Ascending aorta (tissue), 2 donors: Measurements from ENCODE around the gene KCNQ1. TPM values are rescaled to one million over a fixed set of nuclear protein-coding genes. Genes with fewer than 3 reads are reported as not detected.

Source experiments
- DNase-seq, 2 donors: peaks; one replicate each; pipeline ENCODE4 v3.0.0-alpha.2; 2019; ENCODE audit warnings: low spot score in 2 of 2
- H3K27ac ChIP-seq, 2 donors: fragments of 200-600 bp; sonication (generic); one replicate each; pipeline ENCODE4 v1.5.1; 2016 to 2017; ENCODE audit warnings: mild to moderate bottlenecking in 1 of 2
- H3K27me3 ChIP-seq: fragments of 200-600 bp; sonication (generic); one replicate; pipeline ENCODE4 v1.5.1; 2017
- H3K36me3 ChIP-seq, 2 donors: fragments of 200-600 bp; sonication (generic); one replicate each; pipeline ENCODE4 v1.5.1; 2016
- H3K4me1 ChIP-seq, 2 donors: fragments of 200-600 bp; sonication (generic); one replicate each; pipeline ENCODE4 v1.5.1; 2016 to 2017; ENCODE audit warnings: mild to moderate bottlenecking in 1 of 2
- H3K4me3 ChIP-seq, 2 donors: fragments of 200-600 bp; sonication (generic); one replicate each; pipeline ENCODE4 v1.5.1; 2016 to 2017; ENCODE audit warnings: mild to moderate bottlenecking in 1 of 2
- H3K9me3 ChIP-seq, 2 donors: fragments of 200-600 bp; sonication (generic); one replicate each; pipeline ENCODE4 v1.5.1; 2016
- CTCF ChIP-seq, 3 experiments: fragments of 200-600 bp in 2 of 3; fragments of 450-650 bp in 1 of 3; sonication (generic) in 2 of 3; IDR thresholded peaks; one replicate each; pipeline ENCODE4 v1.5.1; 2016 to 2019; ENCODE audit warnings: antibody characterized with exemption in 3 of 3, mild to moderate bottlenecking in 1 of 3, moderate library complexity in 1 of 3
- intact Hi-C: fragments of 100-400 bp; cut with DNase I; formaldehyde crosslinking; loops from one replicate; pipeline ENCODE4 v1.15.1; 2023
- total RNA-seq: library from RNA; depleted of rRNA; stranded (reverse); fragments of >200 nt; gene quantifications from one replicate; pipeline ENCODE4 v1.1.0, GENCODE V29; 2016

Gene KCNQ1
- total RNA-seq, 1 donor from 2014 or later = 2.3 TPM

- H3K4me1 ChIP-seq = no peaks in the 10 kb centered on the region
- TF ChIP-seq CTCF (IDR thresholded peaks at IDR 0.05) = no peak
- no peaks in the 10 kb centered on the region for H3K27me3 ChIP-seq
- no peaks in the 10 kb centered on the region for H3K36me3 ChIP-seq
- H3K27ac ChIP-seq = no peak overlapping the region
- no peaks in the 10 kb centered on the region for H3K9me3 ChIP-seq
- no peak overlapping the region for H3K4me3 ChIP-seq
- intact Hi-C loops = no loop called here
- DNase-seq = peak in 1 of 2 donors; percentile 34
These were observed 105.8 kb downstream of the KCNQ1 start for GRCh38 chr11:2550606-2550970.

- no peaks in the 10 kb centered on the region for H3K4me1 ChIP-seq
- H3K36me3 ChIP-seq = no peaks in the 10 kb centered on the region
- H3K27ac ChIP-seq = no peak overlapping the region
- H3K4me3 ChIP-seq = no peak overlapping the region
- H3K27me3 ChIP-seq = no peaks in the 10 kb centered on the region
- no peak for TF ChIP-seq CTCF (IDR thresholded peaks at IDR 0.05)
- H3K9me3 ChIP-seq = no peaks in the 10 kb centered on the region
- DNase-seq = peak in 1 of 2 donors; percentile 40
- intact Hi-C loops = no loop called here
These were observed 106.3 kb downstream of the KCNQ1 start for GRCh38 chr11:2551131-2551530.

- DNase-seq = no peak
- H3K27me3 ChIP-seq = no peaks in the 10 kb centered on the region
- H3K9me3 ChIP-seq = no peaks in the 10 kb centered on the region
- TF ChIP-seq CTCF (IDR thresholded peaks at IDR 0.05) = no peak
- no peak overlapping the region for H3K27ac ChIP-seq
- H3K4me1 ChIP-seq = no peaks in the 10 kb centered on the region
- no peaks in the 10 kb centered on the region for H3K36me3 ChIP-seq
- H3K4me3 ChIP-seq = no peak overlapping the region
- intact Hi-C loops = no loop called here
These were observed 107.4 kb downstream of the KCNQ1 start for GRCh38 chr11:2552210-2552609.

GRCh38 chr11:2553198-2553597, 108.4 kb downstream of the KCNQ1 start:
- Histone ChIP-seq H3K27ac (no peak overlapping the region), H3K4me3 (no peak overlapping the region), H3K27me3 (no peaks in the 10 kb centered on the region), H3K9me3 (no peaks in the 10 kb centered on the region), H3K4me1 (no peaks in the 10 kb centered on the region), H3K36me3 (no peaks in the 10 kb centered on the region)
- no peak for DNase-seq
- intact Hi-C loops = no loop called here
- no peak for TF ChIP-seq CTCF (IDR thresholded peaks at IDR 0.05)

- intact Hi-C loops = no loop called here
These were observed 109.1 kb downstream of the KCNQ1 start for GRCh38 chr11:2553886-2554285.

More at GRCh38 chr11:2553886-2554285, 109.1 kb downstream of the KCNQ1 start:
- Histone ChIP-seq H3K4me1 (no peaks in the 10 kb centered on the region), H3K27ac (no peak overlapping the region), H3K4me3 (no peak overlapping the region), H3K9me3 (no peaks in the 10 kb centered on the region), H3K36me3 (no peaks in the 10 kb centered on the region), H3K27me3 (no peaks in the 10 kb centered on the region)
- DNase-seq = peak in 1 of 2 donors; percentile 37
- no peak for TF ChIP-seq CTCF (IDR thresholded peaks at IDR 0.05)
